Ishikawa (cell line): Measurements from ENCODE around the gene TMEFF2.

Experiments used
- CEBPB ChIP-seq: IDR thresholded peaks from 2 replicates; pipeline ENCODE4 v1.6.1; 2012
- CREB1 ChIP-seq: IDR thresholded peaks from 2 replicates; pipeline ENCODE4 v1.6.1; 2012; ENCODE audit warnings: low read depth
- EGR1 ChIP-seq: IDR thresholded peaks from 2 replicates; pipeline ENCODE4 v1.6.1; 2012
- EP300 ChIP-seq: IDR thresholded peaks from 2 replicates; pipeline ENCODE4 v1.6.1; 2012; ENCODE audit warnings: borderline replicate concordance
- FOXM1 ChIP-seq: IDR thresholded peaks from 2 replicates; pipeline ENCODE4 v1.6.1; 2012; ENCODE audit warnings: low read depth, borderline replicate concordance
- MAX ChIP-seq: IDR thresholded peaks from 2 replicates; pipeline ENCODE4 v1.6.1; 2012
- NFIC ChIP-seq: IDR thresholded peaks from 2 replicates; pipeline ENCODE4 v1.6.1; 2012
- RAD21 ChIP-seq: IDR thresholded peaks from 2 replicates; pipeline ENCODE4 v1.6.1; 2012; ENCODE audit warnings: low read depth
- REST ChIP-seq: IDR thresholded peaks from 2 replicates; pipeline ENCODE4 v1.6.1; 2012; ENCODE audit warnings: low read depth, mild to moderate bottlenecking
- TAF1 ChIP-seq: IDR thresholded peaks from 2 replicates; pipeline ENCODE4 v1.6.1; 2012; ENCODE audit warnings: low read depth, mild to moderate bottlenecking
- TCF12 ChIP-seq: IDR thresholded peaks from 2 replicates; pipeline ENCODE4 v1.6.1; 2012; ENCODE audit warnings: low read depth
- TEAD4 ChIP-seq: IDR thresholded peaks from 2 replicates; pipeline ENCODE4 v1.6.1; 2012
- USF1 ChIP-seq: IDR thresholded peaks from 2 replicates; pipeline ENCODE4 v1.6.1; 2012
- YY1 ChIP-seq: IDR thresholded peaks from 2 replicates; pipeline ENCODE4 v1.6.1; 2012; ENCODE audit warnings: low read depth
- ZBTB7A ChIP-seq: IDR thresholded peaks from 2 replicates; pipeline ENCODE4 v1.6.1; 2012; ENCODE audit warnings: low read depth

TMEFF2 gene

GRCh38 chr2:192030856-192031255 is 163.9 kb downstream of the TMEFF2 start:
- TF ChIP-seq EP300 (no peak), TCF12 (no peak), NFIC (no peak), EGR1 (no peak), CREB1 (no peak), REST (no peak), FOXM1 (no peak), CEBPB (no peak), RAD21 (no peak), ZBTB7A (no peak), TAF1 (no peak), MAX (no peak), YY1 (no peak), USF1 (no peak), TEAD4 (no peak)

- TF ChIP-seq USF1 (no peak), TEAD4 (no peak), FOXM1 (no peak), REST (no peak), TCF12 (no peak), ZBTB7A (no peak), TAF1 (no peak), CREB1 (no peak), CEBPB (no peak), MAX (no peak), EP300 (no peak), EGR1 (no peak), RAD21 (no peak)
These were observed 164.4 kb downstream of the TMEFF2 start for GRCh38 chr2:192030289-192030688.

GRCh38 chr2:192029089-192029488 is 165.6 kb downstream of the TMEFF2 start:
- TF ChIP-seq MAX (no peak), NFIC (no peak), EGR1 (no peak), TEAD4 (no peak)

GRCh38 chr2:192026825-192027120 is 168.0 kb downstream of the TMEFF2 start:
- TF ChIP-seq YY1, result no peak
- no peak for TF ChIP-seq NFIC
- TF ChIP-seq FOXM1, result no peak
- TF ChIP-seq ZBTB7A, result no peak
- TF ChIP-seq EP300, result no peak
- no peak for TF ChIP-seq MAX
- no peak for TF ChIP-seq EGR1
- no peak for TF ChIP-seq USF1
- no peak for TF ChIP-seq TCF12
- TF ChIP-seq RAD21, result no peak
- no peak for TF ChIP-seq REST
- no peak for TF ChIP-seq TAF1
- TF ChIP-seq TEAD4, result no peak
